Stimulated activated effector memory CD8-positive, alpha-beta T cell treated with anti-CD3 and anti-CD28 coated beads, Interleukin-12 subunit alpha, Interleukin-12 subunit beta, amount 100 ng/mL, for 72 hours (primary cell): ENCODE data around the gene MRPS15.
A peak's percentile ranks its signal among the peaks of the same experiment; 100 is the strongest.
"Not testable (repeated sequence)": the region's sequence is repeated elsewhere in the genome, so short reads cannot be mapped to it uniquely, and the experiment has no call there.

Experiments used
- ATAC-seq: fragments of 150-1000 bp; cut with Tn5 transposase; 2 replicates; pipeline ENCODE4 v1.10.0; 2021
- DNase-seq, 2 donors: peaks; one replicate each; pipeline ENCODE4 v3.0.0; 2021 to 2022; ENCODE audit warnings: low spot score in 2 of 2
- H3K27ac Mint-ChIP-seq: one replicate; pipeline ENCODE4 v1.8.0; 2022; ENCODE audit warnings: mild to moderate bottlenecking, mixed read lengths
- H3K36me3 Mint-ChIP-seq: one replicate; pipeline ENCODE4 v1.8.0; 2022; ENCODE audit warnings: mild to moderate bottlenecking, mixed read lengths
- H3K4me1 Mint-ChIP-seq: one replicate; pipeline ENCODE4 v1.8.0; 2022; ENCODE audit warnings: mixed read lengths
- H3K4me3 Mint-ChIP-seq: one replicate; pipeline ENCODE4 v1.8.0; 2022; ENCODE audit warnings: mild to moderate bottlenecking, mixed read lengths
- H3K9me3 Mint-ChIP-seq: one replicate; pipeline ENCODE4 v1.8.0; 2022; ENCODE audit warnings: mixed read lengths

MRPS15 gene

GRCh38 chr1:36463803-36464604, at the start of gene MRPS15:
Gene MRPS15, minus strand, starts transcription at chr1:36464384. Its CDS starts 109 bp downstream, at chr1:36464275.
- Mint-ChIP-seq H3K36me3 (peaks cover 36% of the 10 kb centered on the region), H3K27ac (peak within 1 kb of the TSS; percentile 99), H3K4me1 (peaks cover 45% of the 10 kb centered on the region), H3K4me3 (peak within 1 kb of the TSS; percentile 100), H3K9me3 (no peaks in the 10 kb centered on the region)
- ATAC-seq (peak; percentile 96), DNase-seq (peak; percentile 87 to 95)

- ATAC-seq (no peak), DNase-seq (no peak)
- Mint-ChIP-seq H3K36me3 (no peaks in the 10 kb centered on the region), H3K9me3 (no peaks in the 10 kb centered on the region), H3K4me1 (no peaks in the 10 kb centered on the region), H3K4me3 (no peak overlapping the region), H3K27ac (no peak overlapping the region)
These were observed 48.7 kb upstream of the MRPS15 start for GRCh38 chr1:36512842-36513241.

- Mint-ChIP-seq H3K27ac (no peak overlapping the region), H3K36me3 (no peaks in the 10 kb centered on the region), H3K4me3 (no peak overlapping the region), H3K9me3 (no peaks in the 10 kb centered on the region), H3K4me1 (no peaks in the 10 kb centered on the region)
- ATAC-seq (no peak), DNase-seq (no peak)
These were observed 47.9 kb upstream of the MRPS15 start for GRCh38 chr1:36511804-36512798.

GRCh38 chr1:36511220-36511619, 47.0 kb upstream of the MRPS15 start:
- not testable (repeated sequence) for DNase-seq, H3K9me3 Mint-ChIP-seq, H3K4me1 Mint-ChIP-seq, H3K36me3 Mint-ChIP-seq, H3K27ac Mint-ChIP-seq, ATAC-seq, H3K4me3 Mint-ChIP-seq

- no peaks in the 10 kb centered on the region for H3K4me1 Mint-ChIP-seq
- no peak overlapping the region for H3K4me3 Mint-ChIP-seq
- no peak overlapping the region for H3K27ac Mint-ChIP-seq
- H3K36me3 Mint-ChIP-seq: no peaks in the 10 kb centered on the region
- ATAC-seq (no peak), DNase-seq (no peak)
- H3K9me3 Mint-ChIP-seq: no peaks in the 10 kb centered on the region
These were observed 46.2 kb upstream of the MRPS15 start for GRCh38 chr1:36510418-36510817.

- H3K27ac Mint-ChIP-seq: no peak overlapping the region
- DNase-seq (no peak), ATAC-seq (no peak)
- H3K9me3 Mint-ChIP-seq: no peaks in the 10 kb centered on the region
- no peak overlapping the region for H3K4me3 Mint-ChIP-seq
- no peaks in the 10 kb centered on the region for H3K36me3 Mint-ChIP-seq
- no peaks in the 10 kb centered on the region for H3K4me1 Mint-ChIP-seq
These were observed 44.1 kb upstream of the MRPS15 start for GRCh38 chr1:36508257-36508656.

GRCh38 chr1:36506276-36506920, 42.2 kb upstream of the MRPS15 start:
- H3K4me3 Mint-ChIP-seq: no peak overlapping the region
- no peak for DNase-seq
- no peaks in the 10 kb centered on the region for H3K36me3 Mint-ChIP-seq

GRCh38 chr1:36503733-36504132, 39.5 kb upstream of the MRPS15 start:
- no peak for DNase-seq
- Mint-ChIP-seq H3K27ac (no peak overlapping the region), H3K9me3 (no peaks in the 10 kb centered on the region), H3K36me3 (no peaks in the 10 kb centered on the region), H3K4me1 (no peaks in the 10 kb centered on the region), H3K4me3 (no peak overlapping the region)
- ATAC-seq: no peak

More at GRCh38 chr1:36506276-36506920, 42.2 kb upstream of the MRPS15 start:
- no peak for ATAC-seq
- Mint-ChIP-seq H3K27ac (no peak overlapping the region), H3K9me3 (no peaks in the 10 kb centered on the region), H3K4me1 (no peaks in the 10 kb centered on the region)

- Mint-ChIP-seq H3K27ac (no peak overlapping the region), H3K4me1 (no peaks in the 10 kb centered on the region), H3K9me3 (no peaks in the 10 kb centered on the region), H3K36me3 (no peaks in the 10 kb centered on the region), H3K4me3 (no peak overlapping the region)
- no peak for ATAC-seq
- DNase-seq: no peak
These were observed 39.0 kb upstream of the MRPS15 start for GRCh38 chr1:36503159-36503558.

- ATAC-seq: no peak
- Mint-ChIP-seq H3K4me3 (no peak overlapping the region), H3K27ac (no peak overlapping the region), H3K4me1 (no peaks in the 10 kb centered on the region), H3K9me3 (no peaks in the 10 kb centered on the region), H3K36me3 (no peaks in the 10 kb centered on the region)
- DNase-seq: no peak
These were observed 38.4 kb upstream of the MRPS15 start for GRCh38 chr1:36502616-36503015.

- not testable (repeated sequence) for ATAC-seq, H3K9me3 Mint-ChIP-seq, H3K4me3 Mint-ChIP-seq, H3K4me1 Mint-ChIP-seq, DNase-seq, H3K36me3 Mint-ChIP-seq, H3K27ac Mint-ChIP-seq
These were observed 37.7 kb upstream of the MRPS15 start for GRCh38 chr1:36501911-36502310.

GRCh38 chr1:36497207-36497606, 33.0 kb upstream of the MRPS15 start:
- ATAC-seq (no peak), DNase-seq (no peak)

GRCh38 chr1:36494971-36495370, 30.8 kb upstream of the MRPS15 start:
- DNase-seq (no peak), ATAC-seq (no peak)
- no peak overlapping the region for H3K27ac Mint-ChIP-seq
- H3K9me3 Mint-ChIP-seq: no peaks in the 10 kb centered on the region
- no peaks in the 10 kb centered on the region for H3K36me3 Mint-ChIP-seq
- H3K4me1 Mint-ChIP-seq: no peaks in the 10 kb centered on the region
- H3K4me3 Mint-ChIP-seq: no peak overlapping the region

More at GRCh38 chr1:36497207-36497606, 33.0 kb upstream of the MRPS15 start:
- no peaks in the 10 kb centered on the region for H3K4me1 Mint-ChIP-seq
- no peaks in the 10 kb centered on the region for H3K9me3 Mint-ChIP-seq
- H3K27ac Mint-ChIP-seq: no peak overlapping the region
- H3K4me3 Mint-ChIP-seq: no peak overlapping the region
- no peaks in the 10 kb centered on the region for H3K36me3 Mint-ChIP-seq

GRCh38 chr1:36493524-36493923, 29.3 kb upstream of the MRPS15 start:
- no peak for ATAC-seq
- Mint-ChIP-seq H3K36me3 (no peaks in the 10 kb centered on the region), H3K9me3 (no peaks in the 10 kb centered on the region), H3K4me1 (no peaks in the 10 kb centered on the region), H3K27ac (no peak overlapping the region), H3K4me3 (no peak overlapping the region)
- DNase-seq: no peak

- Mint-ChIP-seq H3K27ac (no peak overlapping the region), H3K36me3 (no peaks in the 10 kb centered on the region), H3K9me3 (no peaks in the 10 kb centered on the region), H3K4me1 (no peaks in the 10 kb centered on the region), H3K4me3 (no peak overlapping the region)
- ATAC-seq (no peak), DNase-seq (no peak)
These were observed 28.3 kb upstream of the MRPS15 start for GRCh38 chr1:36492491-36492890.
